ENCODE measurements around the gene FLT3.

- TF ChIP-seq PHF8 (IDR thresholded peaks at IDR 0.05; ENCODE audit: borderline replicate concordance, low read length) (no peak), CTCF (IDR thresholded peaks at IDR 0.05 in 2 of 3, conservative IDR thresholded peaks at IDR 0.05 in 1 of 3; ENCODE audit: insufficient read depth in 2 of 3, low read depth in 1 of 3, low read length in 3 of 3) (no peak)
Measured at GRCh38 chr13:28071424-28071823, 29.0 kb downstream of the FLT3 start.

Measured in K562 (cell line).